Stimulated activated CD8-positive, alpha-beta memory T cell treated with anti-CD3 and anti-CD28 coated beads, Interleukin-7, amount 100 ng/mL, for 4 hours (primary cell): ENCODE data around the gene TMEM119.
"Not testable (repeated sequence)": the region's sequence is repeated elsewhere in the genome, so short reads cannot be mapped to it uniquely, and the experiment has no call there.

Experiments
- DNase-seq, 2 donors: peaks; one replicate each; pipeline ENCODE4 v3.0.0-alpha.2; 2020; ENCODE audit warnings: low read depth in 2 of 2

TMEM119 gene

GRCh38 chr12:108634341-108634751, 36.5 kb upstream of the TMEM119 start:
- peak; percentile 36 to 38 for DNase-seq

DNA sequence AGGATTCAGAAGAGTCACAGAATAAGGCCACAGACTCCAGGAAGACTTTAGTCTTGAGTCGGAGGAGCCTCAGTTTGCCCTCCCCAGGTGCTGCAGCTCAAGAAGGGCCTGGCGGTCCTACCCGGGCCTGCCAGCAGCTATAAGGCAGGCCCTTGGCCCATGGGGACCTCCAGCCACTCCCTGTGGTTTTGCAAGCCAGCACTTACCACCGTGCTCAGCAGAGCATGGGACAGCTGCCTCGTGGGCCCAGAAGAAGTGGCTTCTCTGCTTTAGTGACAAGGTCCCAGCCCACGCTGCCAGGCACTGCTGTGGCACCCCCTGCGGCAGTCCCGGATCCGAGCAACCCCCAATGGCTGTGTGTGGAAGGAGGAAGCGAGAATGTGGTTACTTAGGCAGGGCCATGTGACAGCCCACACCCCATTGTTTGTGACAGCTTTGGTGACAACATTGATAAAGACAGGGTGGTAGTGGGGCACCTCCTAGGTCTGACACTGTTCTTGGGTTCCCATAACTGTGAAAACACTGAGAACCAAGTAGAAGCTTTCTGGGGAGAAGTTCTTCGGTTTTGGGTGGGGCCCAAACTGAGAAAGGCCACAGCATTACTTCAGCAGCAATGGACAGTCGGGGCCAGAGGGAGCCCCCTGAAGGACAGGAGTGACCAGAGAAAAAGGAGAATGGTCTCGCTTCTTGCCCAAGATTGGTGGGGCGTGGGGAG, 35.8 kb upstream of the TMEM119 start, which contains the start of gene SELPLG:
SELPLG (minus strand) TSS at position 361 of the 715 bp plus-strand sequence. CDS start 9,587 bp downstream, outside the sequence.
- peak; percentile 82 to 84 for DNase-seq

DNA sequence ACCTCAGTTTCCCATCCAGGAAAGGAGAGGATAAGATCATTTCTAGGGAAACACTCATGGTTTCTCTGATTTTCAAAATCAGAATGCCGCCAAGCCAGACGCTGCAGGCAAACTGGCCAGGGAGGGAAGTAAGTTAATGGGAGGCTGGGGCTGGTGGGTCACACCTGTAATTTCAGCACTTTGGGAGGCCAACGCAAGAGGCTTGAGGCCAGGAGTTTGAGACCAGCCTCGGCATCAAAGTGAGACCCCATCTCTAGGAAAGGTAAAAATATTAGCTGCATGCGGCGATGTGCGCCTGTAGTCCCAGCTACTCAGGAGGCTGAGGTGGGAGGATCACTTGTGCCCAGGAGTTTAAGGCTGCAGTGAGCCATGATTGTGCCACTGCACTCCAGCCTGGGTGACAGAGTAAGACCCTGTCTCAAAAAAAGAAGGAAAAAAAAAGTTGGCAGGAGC, 35.2 kb upstream of the TMEM119 start:
- no peak for DNase-seq

- not testable (repeated sequence) for DNase-seq
These were observed 33.4 kb upstream of the TMEM119 start for GRCh38 chr12:108631261-108631660.

GRCh38 chr12:108630481-108631207, 32.8 kb upstream of the TMEM119 start:
- DNase-seq = no peak

DNA sequence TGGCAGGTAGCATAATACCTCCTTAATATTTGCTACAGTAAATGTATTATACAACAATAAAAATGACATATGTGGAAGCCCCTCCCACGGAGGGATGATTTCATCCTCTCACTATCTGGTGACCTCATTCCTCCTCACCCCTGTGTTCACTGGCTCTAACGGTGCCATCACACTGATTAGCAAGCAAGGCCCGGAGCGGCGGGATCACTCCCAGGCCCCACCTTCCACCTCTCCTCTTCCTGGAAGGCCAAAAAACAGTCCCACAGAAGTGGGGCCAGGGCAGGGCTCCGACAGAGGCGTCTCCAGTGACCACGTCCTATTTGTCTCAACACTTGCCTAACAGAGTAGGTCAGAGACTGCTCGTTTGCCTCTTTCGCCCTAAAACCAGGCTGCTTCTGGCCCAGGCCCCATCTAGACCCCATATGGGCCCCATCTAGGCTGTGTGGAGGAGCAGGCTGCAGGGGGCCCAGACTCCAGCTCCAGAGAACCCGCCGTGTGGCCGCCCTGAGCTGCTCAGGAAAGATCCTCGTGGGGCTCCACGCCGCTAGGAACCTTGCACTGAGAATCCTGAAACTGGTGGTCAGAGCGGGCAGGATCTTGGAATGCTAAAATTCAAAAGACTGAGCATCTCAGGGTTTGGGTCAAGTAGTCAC, 32.1 kb upstream of the TMEM119 start:
- peak; percentile 43 to 44 for DNase-seq

DNA sequence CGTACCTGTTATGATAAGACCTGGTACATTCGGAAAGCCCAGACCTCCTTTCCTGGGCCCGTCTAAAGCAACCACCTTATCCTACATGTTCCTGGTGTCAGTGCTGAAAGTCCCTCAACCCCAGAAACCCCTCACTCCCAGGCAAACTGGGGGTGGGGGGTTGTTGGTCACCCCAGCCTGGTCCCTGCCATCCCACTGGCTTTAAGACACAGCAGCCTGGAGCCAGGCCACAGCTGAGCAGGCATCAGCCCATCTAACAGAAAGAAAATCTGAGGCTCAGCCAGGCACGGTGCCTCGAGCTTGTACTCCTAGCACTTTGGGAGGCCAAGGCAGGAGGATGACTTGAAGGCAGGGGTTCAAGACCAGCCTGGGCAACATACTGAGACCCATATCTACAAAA, 31.3 kb upstream of the TMEM119 start:
- no peak for DNase-seq

- no peak for DNase-seq
These were observed 29.4 kb upstream of the TMEM119 start for GRCh38 chr12:108627134-108627920.

- no peak for DNase-seq
These were observed 27.3 kb upstream of the TMEM119 start for GRCh38 chr12:108625228-108625627.

DNA sequence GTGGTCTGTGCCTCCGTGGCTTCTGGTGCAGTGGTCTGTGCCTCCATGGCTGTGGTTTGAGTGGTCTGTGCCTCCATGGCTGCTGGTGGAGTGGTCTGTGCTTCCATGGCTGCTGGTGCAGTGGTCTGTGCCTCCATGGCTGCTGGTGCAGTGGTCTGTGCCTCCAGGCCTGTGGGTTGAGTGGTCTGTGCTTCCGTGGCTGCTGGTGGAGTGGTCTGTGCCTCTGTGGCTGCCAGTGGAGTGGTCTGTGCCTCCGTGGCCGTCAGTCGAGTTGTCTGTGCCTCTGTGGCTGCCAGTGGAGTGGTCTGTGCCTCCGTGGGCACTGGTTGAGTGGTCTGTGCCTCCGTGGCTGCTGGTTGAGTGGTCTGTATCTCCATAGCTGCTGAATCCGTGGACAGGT, 25.7 kb upstream of the TMEM119 start:
- no peak for DNase-seq

- no peak for DNase-seq
These were observed 25.1 kb upstream of the TMEM119 start for GRCh38 chr12:108622921-108623514.

DNA sequence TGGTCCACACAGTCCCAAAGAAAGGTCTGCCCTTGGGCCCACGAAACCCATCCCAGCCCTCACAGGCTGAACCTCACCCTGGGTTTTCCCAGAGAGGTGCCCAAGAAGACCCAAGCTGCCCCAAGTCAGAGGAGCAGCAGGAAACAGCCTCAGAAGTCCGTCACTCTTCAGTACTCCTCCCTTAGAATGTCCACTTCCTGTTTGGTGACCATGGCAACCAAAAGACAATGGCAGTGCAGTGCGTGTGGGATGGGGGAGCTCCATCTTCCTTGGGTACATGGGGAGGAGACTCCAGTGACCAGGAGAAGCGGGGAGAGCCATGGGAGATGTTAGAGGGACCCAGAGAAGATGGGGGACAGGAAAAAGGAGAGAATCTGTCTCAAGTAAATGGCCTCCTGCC, 24.5 kb upstream of the TMEM119 start:
- DNase-seq = no peak

- DNase-seq = no peak
These were observed 23.3 kb upstream of the TMEM119 start for GRCh38 chr12:108621161-108621560.

- no peak for DNase-seq
These were observed 22.5 kb upstream of the TMEM119 start for GRCh38 chr12:108620236-108620879.

DNA sequence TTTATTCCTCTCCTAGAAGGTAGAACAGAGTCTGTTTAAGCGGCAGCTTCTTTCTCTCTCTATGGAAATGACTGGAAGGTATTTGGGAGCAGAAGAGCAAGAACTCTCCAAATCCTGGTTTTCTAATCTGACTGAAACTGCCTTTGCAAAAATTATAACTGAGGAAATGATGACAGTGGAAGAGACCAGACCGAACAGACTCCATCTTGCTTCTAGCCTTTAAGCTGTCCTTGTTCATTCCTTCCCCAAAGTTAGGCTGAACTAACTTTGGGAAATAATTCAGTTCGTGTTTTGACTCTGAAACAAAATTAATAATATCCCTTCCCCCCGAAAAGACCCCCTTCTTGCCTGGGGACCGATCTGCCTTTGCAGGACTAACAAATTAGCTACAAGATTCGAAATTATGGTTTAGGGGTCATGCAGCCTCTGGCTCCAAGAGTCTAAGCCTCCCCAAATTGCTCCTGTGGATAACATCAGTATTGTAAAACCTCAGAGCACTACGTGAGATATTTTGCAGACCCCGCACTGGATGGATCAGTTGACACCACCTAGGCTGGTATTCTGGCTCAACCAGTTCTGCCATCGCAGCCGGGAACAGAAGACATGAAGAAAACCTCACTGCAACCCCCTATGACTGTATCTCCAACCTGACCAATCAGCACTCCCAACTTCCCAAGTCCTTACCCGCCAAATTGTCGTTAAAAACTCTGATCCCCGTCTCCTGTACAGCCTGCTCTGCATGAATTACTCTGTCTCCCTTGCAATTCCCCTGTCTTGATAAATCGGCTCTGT, 21.7 kb upstream of the TMEM119 start:
- no peak for DNase-seq

DNA sequence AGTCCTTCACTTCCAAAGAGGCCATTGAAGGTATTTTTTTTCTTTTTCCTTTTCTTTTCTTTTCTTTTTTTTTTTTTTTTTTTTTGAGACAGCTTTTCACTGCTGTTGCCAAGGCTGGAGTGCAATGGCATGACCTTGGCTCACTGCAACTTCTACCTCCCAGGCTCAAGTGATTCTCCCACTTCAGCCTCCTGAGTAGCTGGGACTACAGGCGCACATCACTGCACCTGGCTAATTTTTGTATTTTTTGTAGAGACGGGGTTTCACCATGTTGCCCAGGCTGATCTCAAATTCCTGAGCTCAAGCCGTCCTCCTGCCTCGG, 21.0 kb upstream of the TMEM119 start:
- not testable (repeated sequence) for DNase-seq

DNA sequence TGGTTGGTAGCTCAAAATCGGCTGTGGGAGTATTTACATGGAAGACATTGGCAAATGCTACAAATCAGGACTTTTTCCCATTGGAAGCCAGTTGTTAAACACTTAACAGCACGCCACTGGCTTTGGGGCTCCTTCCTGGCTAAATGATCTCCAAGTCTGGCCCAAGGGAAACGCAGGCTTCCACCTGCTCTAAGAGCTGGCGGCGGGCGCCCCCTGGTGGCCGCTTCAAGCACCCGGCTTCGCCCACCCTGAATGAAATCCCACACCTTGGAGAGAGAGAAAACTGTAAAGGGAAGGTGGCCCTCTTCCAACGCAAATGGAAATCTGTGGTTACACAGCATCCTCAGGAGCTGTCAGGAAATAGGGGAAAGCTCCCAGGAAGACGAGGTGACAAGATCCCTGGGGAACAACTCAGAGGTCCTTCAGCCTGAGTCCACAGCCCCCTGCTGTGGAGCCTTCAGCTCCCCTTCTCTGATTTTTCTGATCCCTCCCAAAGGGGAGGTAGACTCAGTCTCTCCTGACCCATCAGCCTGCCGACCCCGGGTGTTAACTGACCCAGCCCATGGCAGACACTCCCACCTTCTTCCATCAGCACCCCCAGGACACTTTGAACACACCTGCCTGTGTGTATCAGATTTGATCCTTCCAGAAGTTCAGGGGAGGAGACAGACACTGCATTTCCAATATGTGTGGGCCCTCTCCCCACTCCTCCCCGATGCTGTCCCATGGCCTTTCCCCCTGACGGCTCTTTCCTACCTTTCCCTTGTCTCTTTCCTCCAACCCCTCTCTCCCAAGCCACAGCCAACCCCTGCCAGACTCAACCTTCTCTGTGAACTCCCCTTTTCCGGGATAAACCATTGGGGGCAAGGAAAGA, 20.4 kb upstream of the TMEM119 start:
- DNase-seq = peak; percentile 61 to 66

GRCh38 chr12:108616941-108617858, 19.3 kb upstream of the TMEM119 start:
- peak; percentile 74 to 82 for DNase-seq
